Endothelial cell (in vitro differentiated cells): ENCODE data around the gene C19orf33. TPM values are rescaled to one million over a fixed set of nuclear protein-coding genes. Genes with fewer than 3 reads are reported as not detected.

ENCODE experiments used
- DNase-seq: peaks from one replicate; pipeline ENCODE4 v3.0.0; 2021; ENCODE audit warnings: low spot score
- H3K27ac Mint-ChIP-seq: one replicate; pipeline ENCODE4 v1.8.0; 2021; ENCODE audit warnings: mixed read lengths, inconsistent platforms; ENCODE audit not compliant: unreplicated experiment
- H3K27me3 Mint-ChIP-seq: one replicate; pipeline ENCODE4 v1.8.0; 2021; ENCODE audit warnings: mild to moderate bottlenecking, moderate library complexity, mixed read lengths, inconsistent platforms; ENCODE audit not compliant: unreplicated experiment
- H3K36me3 Mint-ChIP-seq: one replicate; pipeline ENCODE4 v1.8.0; 2021; ENCODE audit warnings: mild to moderate bottlenecking, low read depth, mixed read lengths, inconsistent platforms; ENCODE audit not compliant: unreplicated experiment
- H3K4me1 Mint-ChIP-seq: one replicate; pipeline ENCODE4 v1.8.0; 2021; ENCODE audit warnings: mild to moderate bottlenecking, mixed read lengths, inconsistent platforms; ENCODE audit not compliant: unreplicated experiment
- H3K4me3 Mint-ChIP-seq: one replicate; pipeline ENCODE4 v1.8.0; 2021; ENCODE audit warnings: mild to moderate bottlenecking, mixed read lengths, inconsistent platforms; ENCODE audit not compliant: unreplicated experiment
- H3K9me3 Mint-ChIP-seq: one replicate; pipeline ENCODE4 v1.8.0; 2021; ENCODE audit warnings: mixed read lengths, inconsistent platforms; ENCODE audit not compliant: unreplicated experiment
- total RNA-seq: library from RNA; stranded (reverse); fragmentation: NEBNext Ultra II Directional; extraction: Animal tissue kit (Norgen Biotek cat#: 25700); gene quantifications from one replicate; pipeline ENCODE4 v1.2.1, GENCODE V29; 2021; ENCODE audit not compliant: unreplicated experiment
- TF ChIP-seq, protein P1 (sequence below): fragments of 200-600 bp; sonication (generic); IDR thresholded peaks from one replicate; pipeline ENCODE4 v1.5.0; 2021; ENCODE audit warnings: antibody characterized with exemption; ENCODE audit not compliant: unreplicated experiment

C19orf33 gene
- total RNA-seq, 1 donor from 2014 or later = 2.7 TPM

- H3K9me3 Mint-ChIP-seq = no peaks in the 10 kb centered on the region
- H3K27me3 Mint-ChIP-seq = peaks cover 2% of the 10 kb centered on the region
- TF ChIP-seq, protein P1, sequence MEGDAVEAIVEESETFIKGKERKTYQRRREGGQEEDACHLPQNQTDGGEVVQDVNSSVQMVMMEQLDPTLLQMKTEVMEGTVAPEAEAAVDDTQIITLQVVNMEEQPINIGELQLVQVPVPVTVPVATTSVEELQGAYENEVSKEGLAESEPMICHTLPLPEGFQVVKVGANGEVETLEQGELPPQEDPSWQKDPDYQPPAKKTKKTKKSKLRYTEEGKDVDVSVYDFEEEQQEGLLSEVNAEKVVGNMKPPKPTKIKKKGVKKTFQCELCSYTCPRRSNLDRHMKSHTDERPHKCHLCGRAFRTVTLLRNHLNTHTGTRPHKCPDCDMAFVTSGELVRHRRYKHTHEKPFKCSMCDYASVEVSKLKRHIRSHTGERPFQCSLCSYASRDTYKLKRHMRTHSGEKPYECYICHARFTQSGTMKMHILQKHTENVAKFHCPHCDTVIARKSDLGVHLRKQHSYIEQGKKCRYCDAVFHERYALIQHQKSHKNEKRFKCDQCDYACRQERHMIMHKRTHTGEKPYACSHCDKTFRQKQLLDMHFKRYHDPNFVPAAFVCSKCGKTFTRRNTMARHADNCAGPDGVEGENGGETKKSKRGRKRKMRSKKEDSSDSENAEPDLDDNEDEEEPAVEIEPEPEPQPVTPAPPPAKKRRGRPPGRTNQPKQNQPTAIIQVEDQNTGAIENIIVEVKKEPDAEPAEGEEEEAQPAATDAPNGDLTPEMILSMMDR = no peak
- H3K36me3 Mint-ChIP-seq = peaks cover 15% of the 10 kb centered on the region
- no peak for DNase-seq
- H3K27ac Mint-ChIP-seq = no peak overlapping the region
- no peak overlapping the region for H3K4me3 Mint-ChIP-seq
- H3K4me1 Mint-ChIP-seq = peaks cover 4% of the 10 kb centered on the region
Observed at GRCh38 chr19:38308006-38308766, 4.1 kb downstream of the C19orf33 start.

GRCh38 chr19:38308926-38309614 is 5.0 kb downstream of the C19orf33 start:
- Mint-ChIP-seq H3K4me3 (no peak overlapping the region), H3K27me3 (peaks cover 2% of the 10 kb centered on the region)

DNA sequence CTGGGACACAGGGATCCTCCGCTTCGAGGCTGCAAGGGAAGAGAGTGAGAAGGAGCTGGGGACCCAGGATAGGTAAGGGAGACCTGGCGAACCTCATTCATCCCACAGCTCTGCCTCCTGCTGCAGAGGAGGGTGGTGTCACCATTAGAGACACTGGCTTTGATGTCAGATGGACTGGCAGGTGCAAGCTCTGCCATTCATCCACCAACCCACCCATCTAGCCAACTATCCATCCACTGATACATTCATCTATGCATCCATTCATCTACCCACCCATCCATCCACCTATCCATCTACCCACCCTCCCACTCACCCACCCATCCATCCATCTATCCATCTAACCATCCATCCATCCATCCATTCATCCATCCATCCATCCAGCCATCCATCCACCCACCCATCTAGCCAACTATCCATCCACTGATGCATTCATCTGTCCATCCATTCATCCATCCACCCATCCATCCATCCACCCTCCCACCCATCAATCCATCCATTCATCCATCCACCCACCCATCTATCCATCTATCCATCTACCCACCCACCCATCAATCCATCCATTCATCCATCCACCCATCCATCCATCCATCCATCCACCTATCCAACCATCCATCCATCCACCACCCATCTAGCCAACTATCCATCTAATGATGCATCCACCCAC is 5.7 kb downstream of the C19orf33 start:
- peaks cover 2% of the 10 kb centered on the region for H3K27me3 Mint-ChIP-seq
- no peaks in the 10 kb centered on the region for H3K4me1 Mint-ChIP-seq
- H3K36me3 Mint-ChIP-seq = peaks cover 15% of the 10 kb centered on the region
- no peaks in the 10 kb centered on the region for H3K9me3 Mint-ChIP-seq
- H3K27ac Mint-ChIP-seq = no peak overlapping the region
- no peak for DNase-seq
- TF ChIP-seq, protein P1 = no peak
- H3K4me3 Mint-ChIP-seq = no peak overlapping the region

More at GRCh38 chr19:38308926-38309614, 5.0 kb downstream of the C19orf33 start:
- TF ChIP-seq, protein P1 = no peak
- Mint-ChIP-seq H3K27ac (no peak overlapping the region), H3K36me3 (peaks cover 15% of the 10 kb centered on the region), H3K9me3 (no peaks in the 10 kb centered on the region), H3K4me1 (no peaks in the 10 kb centered on the region)
- no peak for DNase-seq

GRCh38 chr19:38310279-38310670 is 6.2 kb downstream of the C19orf33 start:
- no peak for DNase-seq
- H3K27ac Mint-ChIP-seq = no peak overlapping the region
- H3K4me1 Mint-ChIP-seq = no peaks in the 10 kb centered on the region
- no peaks in the 10 kb centered on the region for H3K9me3 Mint-ChIP-seq
- peak overlapping the region; percentile 75 for H3K4me3 Mint-ChIP-seq
- H3K36me3 Mint-ChIP-seq = peaks cover 15% of the 10 kb centered on the region
- H3K27me3 Mint-ChIP-seq = peaks cover 2% of the 10 kb centered on the region
- TF ChIP-seq, protein P1 = no peak
